GM19328 (cell line): ENCODE data around the gene ZNF652.
"Not testable (repeated sequence)": the region's sequence is repeated elsewhere in the genome, so short reads cannot be mapped to it uniquely, and the experiment has no call there.

ENCODE experiments used
- ATAC-seq: cut with Tn5 transposase; IDR thresholded peaks from one replicate; pipeline ENCODE4 v1.9.1; 2021; ENCODE audit warnings: mild to moderate bottlenecking, moderate library complexity; ENCODE audit not compliant: unreplicated experiment

Gene ZNF652

DNA sequence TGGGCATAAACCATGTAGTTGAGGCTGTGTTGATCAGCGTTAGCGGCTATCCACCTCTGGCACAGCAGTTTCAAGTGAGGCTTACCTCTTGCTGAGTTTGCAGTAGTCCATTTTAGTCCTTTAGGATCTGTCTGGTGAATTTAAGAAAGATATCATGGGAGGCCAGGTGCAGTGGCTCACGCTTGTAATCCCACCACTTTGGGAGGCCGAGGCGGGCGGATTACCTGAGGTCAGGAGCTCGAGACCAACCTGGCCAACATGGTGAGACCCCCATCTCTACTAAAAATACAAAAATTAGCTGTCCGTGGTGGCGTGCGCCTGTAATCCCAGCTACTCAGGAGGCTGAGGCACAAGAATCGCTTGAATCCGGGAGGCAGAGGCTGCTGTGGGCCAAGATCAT is 86.1 kb downstream of the ZNF652 start:
- ATAC-seq: not testable (repeated sequence)

DNA sequence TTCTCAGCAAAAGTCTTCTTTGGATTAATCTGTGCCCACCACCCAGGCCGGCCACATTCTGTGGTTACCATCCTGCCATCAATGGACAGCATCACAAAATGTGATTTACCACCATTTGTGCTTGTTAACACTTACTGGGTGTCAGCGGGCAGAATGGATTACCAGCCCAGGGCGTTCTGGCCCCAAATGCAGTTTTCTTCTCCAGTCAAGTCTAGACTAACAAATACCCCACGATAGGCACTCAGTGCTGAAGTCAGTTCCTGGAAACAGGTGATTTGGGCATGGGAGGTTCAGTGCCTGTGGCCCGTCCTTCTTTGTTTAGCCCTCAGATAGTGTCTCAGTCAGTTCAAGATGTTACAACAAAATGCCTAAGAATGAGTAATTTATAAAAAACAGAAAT is 92.7 kb downstream of the ZNF652 start:
- ATAC-seq: no peak

DNA sequence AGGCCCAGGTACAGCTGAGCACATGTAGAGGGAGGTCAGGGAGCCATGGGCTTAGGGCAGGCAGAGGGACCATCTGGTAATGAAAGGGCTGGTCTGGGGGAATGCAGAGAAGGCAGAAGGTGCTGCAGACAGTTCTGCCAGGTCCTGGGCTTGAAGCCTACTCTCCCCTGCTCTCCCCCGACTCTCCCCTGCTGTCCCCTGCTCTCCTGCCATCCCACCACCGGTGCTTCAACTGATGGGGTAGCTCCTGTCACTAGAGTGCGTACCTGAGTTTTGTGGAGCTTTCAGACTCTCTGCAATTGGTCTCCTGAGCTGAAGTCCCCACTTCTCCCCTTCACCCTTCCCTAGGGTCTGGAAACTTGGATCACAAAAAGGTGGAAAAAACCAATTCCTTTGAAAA is 94.1 kb downstream of the ZNF652 start:
- ATAC-seq: no peak

DNA sequence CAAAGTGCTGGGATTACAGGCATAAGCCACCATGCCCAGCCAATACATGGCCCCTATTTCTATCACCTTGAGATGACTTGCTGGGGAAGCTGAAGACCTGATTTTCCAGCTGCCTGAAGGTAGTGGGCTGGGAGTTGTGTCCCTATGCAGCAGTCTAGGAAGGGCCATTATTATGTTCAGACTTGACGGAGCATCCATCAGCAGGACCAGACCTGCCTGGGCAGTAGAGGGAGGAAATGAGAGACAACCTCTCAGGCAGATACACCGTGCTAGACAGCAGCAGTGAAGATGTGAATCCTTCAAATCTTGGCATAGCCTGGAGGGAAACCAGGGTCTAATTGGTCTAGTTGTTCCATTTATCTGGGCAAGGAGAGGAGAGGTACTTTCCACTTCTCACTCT is 95.8 kb downstream of the ZNF652 start:
- no peak for ATAC-seq

DNA sequence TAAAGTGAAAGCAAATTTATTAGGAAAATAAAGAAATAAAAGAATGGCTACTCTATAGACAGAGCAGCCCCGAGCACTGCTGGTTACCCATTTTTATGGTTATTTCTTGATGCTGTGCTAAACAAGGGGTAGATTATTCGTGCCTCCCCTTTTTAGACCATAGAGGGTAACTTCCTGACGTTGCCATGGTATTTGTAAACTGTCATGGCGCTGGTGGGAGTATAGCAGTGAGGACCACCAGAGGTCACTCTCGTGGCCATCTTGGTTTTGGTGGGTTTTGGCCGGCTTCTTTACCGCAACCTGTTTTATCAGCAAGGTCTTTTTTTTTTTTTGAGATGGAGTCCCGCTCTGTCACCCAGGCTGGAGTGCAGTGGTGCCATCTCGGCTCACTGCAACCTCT is 100.5 kb downstream of the ZNF652 start:
- ATAC-seq: not testable (repeated sequence)

DNA sequence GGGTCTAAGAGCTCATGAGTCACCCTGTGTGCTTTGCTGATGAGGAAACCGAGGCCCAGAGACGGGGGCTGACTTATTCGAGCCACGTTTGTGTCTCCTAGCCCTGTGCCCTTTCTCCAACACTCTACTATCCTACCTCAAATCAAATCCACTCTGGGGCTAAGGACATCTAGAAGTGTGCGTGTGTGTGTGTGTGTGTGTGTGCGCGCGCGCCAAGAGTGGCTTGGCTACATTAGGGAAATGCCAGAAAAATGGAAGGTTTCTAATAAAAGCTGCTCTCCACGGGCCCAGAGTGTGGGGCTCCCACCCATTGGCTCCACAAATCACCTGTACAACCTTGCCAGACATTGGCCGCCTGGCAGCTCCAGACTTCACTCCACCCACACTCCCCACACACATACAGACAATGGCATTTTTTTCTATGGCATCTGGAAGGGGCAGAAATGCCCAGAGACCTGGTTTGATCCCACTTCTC is 101.2 kb downstream of the ZNF652 start:
- ATAC-seq: no peak

DNA sequence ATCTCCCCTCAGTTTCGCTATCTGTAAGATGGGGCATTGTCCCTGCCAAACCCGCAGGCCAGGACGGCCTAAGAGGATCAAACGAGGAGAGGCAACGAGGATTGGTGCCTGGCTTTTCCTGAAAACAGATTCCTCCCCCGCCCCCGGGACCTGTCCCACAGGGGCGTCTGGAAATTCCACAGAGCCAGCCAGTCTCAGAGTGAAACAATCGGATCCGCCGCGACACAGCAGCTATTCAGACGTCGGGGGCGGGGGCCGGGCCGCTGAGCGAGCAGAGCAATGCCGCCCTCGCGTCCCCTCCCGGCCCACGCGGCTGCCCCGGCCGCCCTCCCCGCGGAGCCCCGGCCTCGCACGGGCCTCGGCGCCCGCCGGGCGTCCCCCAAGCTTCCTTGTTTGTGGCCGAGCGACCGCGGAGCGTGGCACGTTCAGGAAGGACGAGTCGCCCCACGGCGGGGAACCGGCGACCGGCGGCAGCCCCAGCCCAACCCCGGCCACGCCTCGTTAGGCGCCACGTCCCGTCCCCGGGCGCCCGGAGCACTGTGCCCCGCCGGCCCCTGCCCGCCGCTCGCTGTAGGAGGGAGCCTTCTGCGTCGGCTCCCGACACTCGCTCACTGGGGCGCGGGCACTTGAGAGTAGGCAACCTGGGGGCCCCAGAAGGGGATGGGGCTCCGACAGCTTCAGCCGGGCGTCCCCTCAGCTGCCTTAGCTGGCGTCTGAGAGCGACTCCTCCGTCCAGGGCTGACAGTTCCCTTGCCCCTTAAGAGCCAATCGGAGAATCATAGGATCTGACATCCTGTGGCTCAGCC is 101.8 kb downstream of the ZNF652 start:
- ATAC-seq: no peak

DNA sequence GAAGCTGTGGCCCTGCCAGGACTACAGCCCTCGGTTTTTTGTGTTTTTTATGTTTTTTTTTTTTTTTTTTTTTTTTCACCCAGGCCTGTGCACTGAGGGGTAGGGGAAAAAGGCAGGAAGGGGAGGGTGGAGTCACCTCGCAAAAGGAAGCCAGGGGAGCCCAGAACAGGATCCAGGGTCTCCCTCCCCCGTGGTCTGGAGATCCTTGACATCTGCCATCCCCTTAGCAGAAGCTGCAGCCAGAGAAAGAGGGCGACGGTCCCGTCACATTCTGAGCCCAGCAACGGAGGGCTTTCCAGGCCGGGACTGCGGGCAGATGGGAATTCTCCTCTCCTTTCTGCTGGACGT is 102.4 kb downstream of the ZNF652 start:
- ATAC-seq: no peak

DNA sequence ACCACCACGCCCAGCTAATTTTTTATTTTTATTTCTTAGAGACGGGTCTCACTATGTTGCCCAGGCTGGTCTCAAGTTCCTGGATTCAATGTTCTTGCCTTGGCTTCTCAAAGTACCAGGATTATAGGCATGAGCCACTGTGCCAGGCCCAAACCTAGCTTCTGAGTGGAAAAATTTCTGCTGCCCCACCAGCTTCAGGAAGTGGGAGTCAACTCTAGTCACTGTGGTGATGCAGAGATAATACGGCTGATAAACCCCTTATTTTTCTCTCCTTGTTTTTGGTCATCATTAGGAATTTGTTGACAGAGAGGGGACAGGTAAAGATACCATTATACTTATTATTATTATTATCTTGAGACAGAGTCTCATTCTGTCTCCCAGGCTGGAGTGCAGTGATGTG is 103.7 kb downstream of the ZNF652 start:
- ATAC-seq: no peak

DNA sequence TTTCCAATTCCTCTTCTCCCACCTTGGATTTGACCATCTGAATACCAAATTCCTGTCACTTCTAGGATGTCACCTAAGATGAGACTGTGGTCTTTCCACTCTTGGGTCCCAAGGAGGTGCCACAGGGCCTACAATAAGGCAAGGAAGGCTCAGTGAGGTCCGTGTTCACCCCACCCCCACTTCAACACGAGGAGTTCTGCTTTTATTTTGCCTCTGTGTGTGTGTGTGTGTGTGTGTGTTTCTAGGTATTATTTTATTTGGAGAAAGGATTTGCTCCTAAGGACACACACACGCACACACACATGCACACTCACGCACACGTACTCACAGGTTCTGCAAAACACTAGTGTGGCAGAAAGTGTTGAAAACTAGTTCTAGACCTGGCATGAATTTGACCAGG is 106.9 kb downstream of the ZNF652 start:
- ATAC-seq: no peak

DNA sequence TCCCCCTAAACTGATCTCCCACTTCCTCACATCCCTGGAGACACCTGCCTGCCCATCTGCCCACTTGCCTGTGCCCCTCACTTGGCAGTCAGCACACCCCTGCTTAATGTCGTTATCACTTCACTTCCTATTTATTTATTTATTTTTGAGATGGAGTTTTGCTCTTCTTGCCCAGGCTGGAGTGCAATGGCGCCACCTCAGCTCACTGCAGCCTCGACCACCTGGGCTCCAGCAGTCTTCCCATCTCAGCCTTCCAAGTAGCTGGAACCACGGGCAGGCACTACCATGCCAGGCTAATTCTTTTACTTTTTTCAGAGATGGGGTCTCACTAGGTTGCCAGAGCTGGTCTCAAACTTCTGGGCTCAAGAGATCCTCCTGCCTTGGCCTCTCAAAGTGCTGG is 108.0 kb downstream of the ZNF652 start:
- ATAC-seq: no peak

DNA sequence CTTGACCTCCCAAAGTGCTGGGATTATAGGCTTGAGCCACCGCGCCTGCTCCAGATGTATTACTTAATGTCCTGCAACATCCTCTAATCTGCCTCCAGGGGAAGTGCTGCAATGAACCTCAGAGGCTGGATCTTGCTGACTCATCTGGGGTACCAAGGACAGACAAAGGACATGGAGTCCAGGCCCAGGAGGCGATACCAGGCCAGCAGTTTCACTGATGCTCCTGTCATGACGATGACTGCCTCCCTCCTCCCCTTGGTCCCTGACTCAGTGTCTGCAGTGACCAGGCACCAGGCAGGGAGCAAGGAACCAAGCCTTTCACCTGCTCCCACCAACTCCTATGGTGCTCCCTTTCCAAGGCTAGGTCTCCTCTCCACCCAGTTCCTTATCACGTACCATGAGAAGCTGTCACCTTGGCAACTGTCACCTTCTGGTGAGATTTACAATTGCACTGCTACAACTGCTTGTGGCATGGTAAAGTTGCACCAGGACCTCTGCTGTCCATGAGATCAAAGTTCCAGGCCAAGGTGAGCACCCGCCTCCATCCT is 109.8 kb downstream of the ZNF652 start:
- ATAC-seq: no peak

DNA sequence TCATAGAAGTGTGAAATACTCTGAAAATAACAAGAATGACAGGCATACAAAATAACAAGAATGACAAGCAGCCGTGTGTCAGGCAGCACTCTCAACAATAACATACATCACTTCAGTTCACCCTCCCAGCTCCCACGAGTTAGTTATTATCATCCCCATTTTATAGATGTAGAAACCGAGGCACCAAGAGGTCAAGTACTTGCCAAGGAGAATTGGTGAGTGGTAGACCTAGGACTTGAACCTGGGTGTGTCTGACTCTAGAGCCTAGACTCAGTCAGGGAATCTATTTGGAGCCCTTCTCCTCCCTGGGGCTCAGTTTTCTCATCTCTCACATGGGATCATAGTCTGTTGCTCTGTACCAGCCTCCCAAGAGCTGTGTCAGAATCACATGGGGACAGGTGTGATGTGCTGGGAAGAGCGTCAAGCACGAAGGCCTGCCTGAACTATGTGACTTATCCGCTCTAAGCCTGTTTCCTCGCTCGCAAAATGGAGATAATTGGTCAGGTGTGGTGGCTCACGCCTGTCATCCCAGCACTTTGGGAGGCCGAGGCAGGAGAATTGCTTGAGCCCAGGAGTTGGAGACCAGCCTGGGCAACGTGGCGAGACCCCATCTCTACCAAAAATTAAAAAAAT is 112.0 kb downstream of the ZNF652 start:
- no peak for ATAC-seq

DNA sequence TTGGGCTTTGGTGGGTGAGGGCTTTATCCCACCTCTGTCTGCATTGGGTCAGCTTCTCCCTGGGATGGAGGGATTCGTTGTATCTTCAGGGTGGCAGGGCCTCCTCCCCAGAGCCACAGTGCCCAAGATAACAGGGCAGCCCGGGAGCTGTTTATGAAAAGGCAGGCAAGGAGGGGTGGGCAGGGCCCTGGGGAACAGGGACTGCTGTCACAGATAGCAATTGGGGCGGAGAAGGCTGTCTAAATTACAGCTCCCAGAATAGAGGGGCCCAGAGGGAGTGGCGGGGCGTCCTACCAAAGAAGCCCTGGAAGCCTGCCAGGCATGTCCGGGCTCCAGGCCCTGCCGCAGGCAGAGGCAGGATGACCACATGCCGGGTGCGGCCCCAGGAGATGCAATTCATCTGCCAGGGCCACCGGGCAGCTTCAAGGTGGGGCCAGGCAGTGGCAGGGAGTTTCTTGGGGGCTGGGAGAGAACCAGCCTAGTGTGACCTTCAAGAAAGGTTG is 112.7 kb downstream of the ZNF652 start:
- no peak for ATAC-seq

DNA sequence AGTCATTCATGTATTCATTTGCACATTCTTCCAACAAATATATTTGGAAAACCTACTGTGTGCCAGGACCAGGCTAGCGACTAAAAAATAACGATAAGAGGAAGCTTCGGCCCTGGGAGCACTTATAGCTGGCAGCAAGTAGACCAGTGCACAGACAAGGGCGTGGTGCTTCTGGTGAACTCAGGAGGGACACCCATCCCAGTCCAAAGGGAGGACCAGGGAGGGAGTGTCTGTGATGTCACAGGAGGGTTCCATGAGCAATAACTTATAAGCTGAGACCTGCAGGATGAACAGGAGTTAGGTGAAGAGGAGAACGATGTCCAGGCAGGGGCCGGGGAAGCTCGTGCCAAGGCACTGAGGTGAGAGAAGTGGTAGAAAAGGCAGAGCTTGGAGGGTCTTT is 114.1 kb downstream of the ZNF652 start:
- no peak for ATAC-seq

DNA sequence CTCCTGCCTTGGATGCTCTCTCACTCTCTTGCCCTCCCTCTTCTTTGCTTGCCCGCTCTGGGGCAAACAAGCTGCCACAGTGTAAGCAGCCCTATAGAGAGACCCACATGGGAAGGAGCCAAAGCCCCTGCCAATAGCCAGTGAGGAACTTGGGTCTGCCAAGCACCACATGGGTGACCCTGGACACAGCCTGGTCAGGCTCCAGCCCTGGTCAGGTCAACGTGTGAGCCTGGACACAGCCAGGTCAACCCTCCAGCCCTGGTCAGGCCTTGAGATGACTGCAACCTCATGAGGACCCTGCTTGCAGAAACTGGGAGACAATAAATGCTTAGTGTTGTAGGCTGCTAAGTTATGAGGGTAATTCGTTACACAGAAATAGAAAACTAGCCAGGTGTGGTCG is 117.2 kb downstream of the ZNF652 start:
- ATAC-seq: no peak
